Trophoblast cell (in vitro differentiated cells and primary cell): ENCODE measurements around the gene PLK4.

Experiments
- DNase-seq, 2 donors: peaks; one replicate each; pipeline ENCODE4 v3.0.0-alpha.2; 2016
- H2AFZ ChIP-seq: 2 replicates; pipeline ENCODE4 v1.6.1; 2013; ENCODE audit warnings: low read length, moderate library complexity, mild to moderate bottlenecking; ENCODE audit not compliant: insufficient read depth, poor library complexity
- H2AK5ac ChIP-seq: 2 replicates; pipeline ENCODE4 v1.6.1; 2013; ENCODE audit warnings: mild to moderate bottlenecking, low read length
- H2BK120ac ChIP-seq: 2 replicates; pipeline ENCODE4 v1.6.1; 2013; ENCODE audit warnings: low read length, mild to moderate bottlenecking, moderate library complexity; ENCODE audit not compliant: insufficient read depth, poor library complexity
- H2BK12ac ChIP-seq: 2 replicates; pipeline ENCODE4 v1.6.1; 2013; ENCODE audit warnings: mild to moderate bottlenecking, low read length, moderate library complexity
- H2BK5ac ChIP-seq: 2 replicates; pipeline ENCODE4 v1.6.1; 2013; ENCODE audit warnings: low read length, low read depth, moderate library complexity, mild to moderate bottlenecking; ENCODE audit not compliant: poor library complexity
- H3K14ac ChIP-seq: 2 replicates; pipeline ENCODE4 v1.6.1; 2013; ENCODE audit warnings: mild to moderate bottlenecking, low read length
- H3K18ac ChIP-seq: 2 replicates; pipeline ENCODE4 v1.6.1; 2013; ENCODE audit warnings: mild to moderate bottlenecking, low read length
- H3K23ac ChIP-seq: 2 replicates; pipeline ENCODE4 v1.6.1; 2013; ENCODE audit warnings: low read length
- H3K27ac ChIP-seq: 2 replicates; pipeline ENCODE4 v1.5.1; 2013; ENCODE audit warnings: low read depth, mild to moderate bottlenecking, inconsistent platforms, low read length, moderate library complexity
- H3K27me3 ChIP-seq: 2 replicates; pipeline ENCODE4 v1.6.1; 2013; ENCODE audit warnings: inconsistent platforms, mild to moderate bottlenecking, low read length, moderate library complexity; ENCODE audit not compliant: insufficient read depth
- H3K36me3 ChIP-seq, 2 experiments: 1 replicate in 1 of 2; 2 replicates in 1 of 2; pipeline ENCODE4 v1.6.1; 2013; ENCODE audit warnings: low read length in 2 of 2, mild to moderate bottlenecking in 2 of 2, moderate library complexity in 1 of 2; ENCODE audit not compliant: insufficient read depth in 2 of 2, control insufficient read depth in 1 of 2
- H3K4ac ChIP-seq: 2 replicates; pipeline ENCODE4 v1.6.1; 2013; ENCODE audit warnings: low read depth, mild to moderate bottlenecking, low read length, moderate library complexity
- H3K4me1 ChIP-seq, 2 experiments: 1 replicate in 1 of 2; 2 replicates in 1 of 2; pipeline ENCODE4 v1.6.1; 2013; ENCODE audit warnings: low read length in 2 of 2, mild to moderate bottlenecking in 2 of 2, moderate library complexity in 1 of 2; ENCODE audit not compliant: insufficient read depth in 2 of 2, control insufficient read depth in 1 of 2
- H3K4me2 ChIP-seq: 2 replicates; pipeline ENCODE4 v1.6.1; 2013; ENCODE audit warnings: inconsistent platforms, mild to moderate bottlenecking, low read length, moderate library complexity
- H3K4me3 ChIP-seq: 2 replicates; pipeline ENCODE4 v1.5.1; 2013; ENCODE audit warnings: mild to moderate bottlenecking, low read depth, low read length, inconsistent platforms
- H3K79me1 ChIP-seq: one replicate; pipeline ENCODE4 v1.6.1; 2013; ENCODE audit warnings: low read length
- H3K79me2 ChIP-seq: 2 replicates; pipeline ENCODE4 v1.6.1; 2013; ENCODE audit warnings: low read length, mild to moderate bottlenecking; ENCODE audit not compliant: control insufficient read depth, insufficient read depth, poor library complexity
- H3K9ac ChIP-seq: 2 replicates; pipeline ENCODE4 v1.6.1; 2013; ENCODE audit warnings: mild to moderate bottlenecking, low read length
- H3K9me3 ChIP-seq: 2 replicates; pipeline ENCODE4 v1.6.1; 2013; ENCODE audit warnings: low read depth, mild to moderate bottlenecking, control low read depth, inconsistent platforms, low read length; ENCODE audit not compliant: insufficient read depth
- H4K12ac ChIP-seq: 2 replicates; pipeline ENCODE4 v1.6.1; 2013; ENCODE audit warnings: low read depth, mild to moderate bottlenecking, low read length, moderate library complexity
- H4K8ac ChIP-seq: 2 replicates; pipeline ENCODE4 v1.6.1; 2013; ENCODE audit warnings: low read depth, mild to moderate bottlenecking, low read length, moderate library complexity
- H4K91ac ChIP-seq: one replicate; pipeline ENCODE4 v1.6.1; 2013; ENCODE audit warnings: low read depth, mild to moderate bottlenecking, low read length, moderate library complexity
- WGBS: extraction: QIAGEN DNeasy Blood & Tissue Kit; methylation state at CpG from one replicate; pipeline ENCODE4 v1.1.7; 2013; ENCODE audit warnings: missing lambda C conversion rate; ENCODE audit not compliant: insufficient read length, insufficient coverage; ENCODE audit errors: extremely low coverage; 5-methylcytosine and 5-hydroxymethylcytosine counted together

The PLK4 gene

GRCh38 chr4:127870281-127870680 lies 10.4 kb upstream of the PLK4 start:
- Histone ChIP-seq H4K91ac (no peak overlapping the region), H2AFZ (no peak overlapping the region), H3K4me1 (peaks cover 0 to 2% of the 10 kb centered on the region in 2 experiments), H3K18ac (no peak overlapping the region), H3K9ac (no peak overlapping the region), H2BK12ac (no peak overlapping the region), H3K23ac (no peak overlapping the region), H3K27me3 (no peaks in the 10 kb centered on the region), H3K79me1 (no peaks in the 10 kb centered on the region), H3K27ac (no peak overlapping the region), H2BK120ac (no peak overlapping the region), H2BK5ac (no peak overlapping the region), H3K14ac (no peak overlapping the region), H3K4me2 (no peak overlapping the region), H4K12ac (no peak overlapping the region), H3K79me2 (no peaks in the 10 kb centered on the region), H3K36me3 (no peaks in the 10 kb centered on the region), H3K4ac (no peak overlapping the region), H4K8ac (no peak overlapping the region), H3K4me3 (no peak overlapping the region), H3K9me3 (no peaks in the 10 kb centered on the region), H2AK5ac (no peak overlapping the region)
- no peak for DNase-seq

GRCh38 chr4:127870688-127871087 lies 10.0 kb upstream of the PLK4 start:
- no CpG with 5 or more reads among the region's 3 CpGs for WGBS
- no peak overlapping the region for H3K27ac ChIP-seq
- H3K36me3 ChIP-seq, result no peaks in the 10 kb centered on the region
- no peak overlapping the region for H2AFZ ChIP-seq
- H3K4me3 ChIP-seq, result no peak overlapping the region
- no peak overlapping the region for H4K91ac ChIP-seq
- H2BK12ac ChIP-seq, result no peak overlapping the region
- no peak overlapping the region for H3K23ac ChIP-seq
- H3K18ac ChIP-seq, result no peak overlapping the region
- no peak overlapping the region for H3K14ac ChIP-seq
- H3K4me1 ChIP-seq, result peaks cover 0 to 2% of the 10 kb centered on the region in 2 experiments
- no peaks in the 10 kb centered on the region for H3K79me1 ChIP-seq
- no peaks in the 10 kb centered on the region for H3K27me3 ChIP-seq
- H2AK5ac ChIP-seq, result no peak overlapping the region
- peak in 1 of 2 donors; percentile 45 for DNase-seq
- no peak overlapping the region for H2BK120ac ChIP-seq
- H2BK5ac ChIP-seq, result no peak overlapping the region
- no peak overlapping the region for H4K12ac ChIP-seq
- no peak overlapping the region for H3K4ac ChIP-seq
- no peaks in the 10 kb centered on the region for H3K79me2 ChIP-seq
- no peak overlapping the region for H3K9ac ChIP-seq
- no peak overlapping the region for H4K8ac ChIP-seq
- H3K9me3 ChIP-seq, result no peaks in the 10 kb centered on the region
- no peak overlapping the region for H3K4me2 ChIP-seq

GRCh38 chr4:127875791-127876190 lies 4.9 kb upstream of the PLK4 start:
- Histone ChIP-seq H3K9ac (no peak overlapping the region), H3K4me2 (no peak overlapping the region), H3K79me2 (peaks cover under 1% of the 10 kb centered on the region), H3K23ac (no peak overlapping the region), H3K14ac (no peak overlapping the region), H4K12ac (no peak overlapping the region), H2AK5ac (no peak overlapping the region), H4K8ac (no peak overlapping the region), H3K27me3 (no peaks in the 10 kb centered on the region), H3K27ac (no peak overlapping the region), H3K4ac (no peak overlapping the region), H3K18ac (no peak overlapping the region), H3K36me3 (no peaks in the 10 kb centered on the region), H3K4me1 (peaks cover 2 to 3% of the 10 kb centered on the region in 2 experiments), H2AFZ (no peak overlapping the region), H3K79me1 (peaks cover under 1% of the 10 kb centered on the region), H3K4me3 (no peak overlapping the region), H2BK5ac (no peak overlapping the region), H4K91ac (no peak overlapping the region), H3K9me3 (no peaks in the 10 kb centered on the region), H2BK120ac (no peak overlapping the region), H2BK12ac (no peak overlapping the region)
- DNase-seq, result no peak

- no CpG with 5 or more reads among the region's 7 CpGs for WGBS
- Histone ChIP-seq H3K4ac (peak overlapping the region; percentile 55), H2BK5ac (no peak overlapping the region), H3K79me2 (peaks cover 2% of the 10 kb centered on the region), H2AK5ac (no peak overlapping the region), H3K23ac (no peak overlapping the region), H3K9me3 (no peaks in the 10 kb centered on the region), H3K18ac (no peak overlapping the region), H3K4me2 (peak overlapping the region; percentile 88), H2BK120ac (no peak overlapping the region), H4K8ac (peak overlapping the region; percentile 37), H3K27ac (peak overlapping the region; percentile 48), H3K9ac (peak overlapping the region; percentile 70), H3K36me3 (peaks cover 8 to 10% of the 10 kb centered on the region in 2 experiments), H3K79me1 (peaks cover 5% of the 10 kb centered on the region), H3K4me3 (peak overlapping the region; percentile 98), H2AFZ (peak overlapping the region; percentile 74), H3K14ac (peak overlapping the region; percentile 11), H3K4me1 (peaks cover 0 to 3% of the 10 kb centered on the region in 2 experiments), H4K91ac (no peak overlapping the region), H4K12ac (no peak overlapping the region), H2BK12ac (no peak overlapping the region), H3K27me3 (no peaks in the 10 kb centered on the region)
- DNase-seq, result no peak
Measured at GRCh38 chr4:127881563-127881864, 821 bp downstream of the PLK4 start.

- H2BK120ac ChIP-seq, result no peak overlapping the region
Measured at GRCh38 chr4:127888559-127888958, 7.9 kb downstream of the PLK4 start.

More at GRCh38 chr4:127888559-127888958, 7.9 kb downstream of the PLK4 start:
- no peak overlapping the region for H4K12ac ChIP-seq
- H3K4me2 ChIP-seq, result no peak overlapping the region
- no peaks in the 10 kb centered on the region for H3K79me2 ChIP-seq
- no peaks in the 10 kb centered on the region for H3K4me1 ChIP-seq
- peaks cover 8 to 10% of the 10 kb centered on the region in 2 experiments for H3K36me3 ChIP-seq
- H2AK5ac ChIP-seq, result no peak overlapping the region
- H3K9ac ChIP-seq, result no peak overlapping the region
- no peak overlapping the region for H3K4ac ChIP-seq
- no CpG with 5 or more reads among the region's 1 CpG for WGBS
- no peak overlapping the region for H3K23ac ChIP-seq
- H3K9me3 ChIP-seq, result no peaks in the 10 kb centered on the region
- no peak overlapping the region for H4K91ac ChIP-seq
- H3K18ac ChIP-seq, result no peak overlapping the region
- no peak for DNase-seq
- no peak overlapping the region for H3K14ac ChIP-seq
- H2AFZ ChIP-seq, result no peak overlapping the region
- no peaks in the 10 kb centered on the region for H3K79me1 ChIP-seq
- H4K8ac ChIP-seq, result no peak overlapping the region
- no peak overlapping the region for H3K27ac ChIP-seq
- H3K4me3 ChIP-seq, result no peak overlapping the region
- H3K27me3 ChIP-seq, result no peaks in the 10 kb centered on the region
- no peak overlapping the region for H2BK5ac ChIP-seq
- no peak overlapping the region for H2BK12ac ChIP-seq
